ENCODE measurements around the gene BMERB1. TPM values are rescaled to one million over a fixed set of nuclear protein-coding genes. Genes with fewer than 3 reads are reported as not detected.
"Not testable (repeated sequence)": the region's sequence is repeated elsewhere in the genome, so short reads cannot be mapped to it uniquely, and the experiment has no call there.

Gene BMERB1
- total RNA-seq, 1 donor from 2014 or later: 35.9 TPM

DNA sequence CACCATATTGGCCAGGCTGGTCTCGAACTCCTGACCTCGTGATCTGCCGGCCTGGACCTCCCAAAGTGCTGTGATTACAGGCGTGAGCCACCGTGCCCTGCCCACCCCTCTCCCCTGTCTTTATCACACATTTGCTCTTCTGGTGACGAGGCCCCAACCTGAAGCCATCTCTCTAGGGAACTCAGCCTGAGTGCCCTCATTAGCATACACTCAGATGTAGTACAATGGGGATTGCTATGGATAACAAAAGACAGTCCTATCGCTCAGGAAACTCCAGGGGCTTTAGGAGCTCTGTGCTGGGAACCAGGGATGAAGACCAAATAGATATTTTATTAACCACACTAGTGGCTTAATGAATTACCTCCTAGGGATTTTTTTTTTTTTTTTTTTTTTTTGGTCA, 107.9 kb downstream of the BMERB1 start:
- H3K27ac Mint-ChIP-seq (ENCODE audit: unreplicated experiment): no peak overlapping the region
- peaks cover 5% of the 10 kb centered on the region for H3K36me3 Mint-ChIP-seq (ENCODE audit: low read depth)
- no peaks in the 10 kb centered on the region for H3K27me3 Mint-ChIP-seq (ENCODE audit: low read depth)
- H3K4me1 Mint-ChIP-seq (ENCODE audit: low read depth): peaks cover 11% of the 10 kb centered on the region
- TF ChIP-seq CTCF (IDR thresholded peaks at IDR 0.05): no peak
- H3K9me3 Mint-ChIP-seq (ENCODE audit: low read depth): no peaks in the 10 kb centered on the region
- DNase-seq (ENCODE audit: low spot score): no peak
- H3K4me3 Mint-ChIP-seq (ENCODE audit: unreplicated experiment): no peak overlapping the region

DNA sequence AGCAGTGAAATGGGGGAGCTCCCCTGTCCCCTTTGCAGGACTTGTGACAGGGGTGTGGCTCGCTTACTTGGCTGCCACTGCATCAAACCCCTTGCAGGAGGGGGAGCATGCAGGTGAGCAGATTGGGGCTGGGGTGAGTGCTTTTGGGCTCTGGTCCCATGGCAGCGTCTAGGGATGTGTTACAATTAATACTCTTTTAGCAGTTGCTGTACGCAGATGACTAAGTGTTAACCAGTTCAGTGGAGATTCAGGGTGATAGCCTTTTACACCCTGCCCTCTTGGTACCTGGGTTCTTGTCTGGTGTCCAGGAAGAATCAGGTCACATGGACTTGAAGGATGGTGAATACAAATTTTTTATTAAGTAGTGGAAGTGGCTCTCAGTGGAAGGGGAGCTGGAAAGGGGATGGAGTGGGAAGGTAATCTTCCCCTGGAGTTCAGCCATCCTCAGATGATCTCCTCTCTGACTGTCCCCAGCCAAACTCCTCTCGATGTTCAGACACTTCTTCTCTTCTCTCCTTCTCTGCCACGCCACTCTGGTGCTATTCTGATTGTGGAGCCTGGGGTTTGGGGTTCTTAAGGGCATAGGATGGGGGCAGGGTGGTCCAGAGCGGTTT, 108.5 kb downstream of the BMERB1 start:
- TF ChIP-seq CTCF (IDR thresholded peaks at IDR 0.05): no peak
- DNase-seq (ENCODE audit: low spot score): no peak
- H3K27ac Mint-ChIP-seq (ENCODE audit: unreplicated experiment): no peak overlapping the region
- peaks cover 5% of the 10 kb centered on the region for H3K36me3 Mint-ChIP-seq (ENCODE audit: low read depth)
- H3K9me3 Mint-ChIP-seq (ENCODE audit: low read depth): no peaks in the 10 kb centered on the region
- H3K4me3 Mint-ChIP-seq (ENCODE audit: unreplicated experiment): no peak overlapping the region
- H3K4me1 Mint-ChIP-seq (ENCODE audit: low read depth): peaks cover 11% of the 10 kb centered on the region
- no peaks in the 10 kb centered on the region for H3K27me3 Mint-ChIP-seq (ENCODE audit: low read depth)

DNA sequence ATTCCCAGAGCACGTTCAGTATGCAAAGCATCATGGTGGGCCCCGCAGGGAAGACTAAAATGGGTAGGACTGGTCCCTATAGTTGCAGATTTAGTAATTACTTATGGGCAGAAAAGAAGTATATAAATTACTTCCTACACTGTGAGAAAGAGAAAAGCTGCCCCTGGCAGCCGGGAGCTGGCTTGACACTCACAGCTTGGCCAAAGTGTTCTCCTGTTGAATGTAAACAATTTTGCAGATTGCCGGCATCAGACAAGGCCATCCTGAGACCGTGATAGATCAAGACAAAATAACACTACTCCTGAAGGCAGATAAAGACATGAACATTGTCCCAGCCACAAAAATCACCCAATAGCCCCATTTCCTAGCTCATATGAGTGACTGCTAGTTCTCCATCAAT, 110.0 kb downstream of the BMERB1 start:
- no peak overlapping the region for H3K4me3 Mint-ChIP-seq (ENCODE audit: unreplicated experiment)
- peaks cover 6% of the 10 kb centered on the region for H3K36me3 Mint-ChIP-seq (ENCODE audit: low read depth)
- H3K27me3 Mint-ChIP-seq (ENCODE audit: low read depth): no peaks in the 10 kb centered on the region
- no peaks in the 10 kb centered on the region for H3K9me3 Mint-ChIP-seq (ENCODE audit: low read depth)
- peaks cover 11% of the 10 kb centered on the region for H3K4me1 Mint-ChIP-seq (ENCODE audit: low read depth)
- TF ChIP-seq CTCF (IDR thresholded peaks at IDR 0.05): no peak
- DNase-seq (ENCODE audit: low spot score): no peak
- H3K27ac Mint-ChIP-seq (ENCODE audit: unreplicated experiment): peak overlapping the region; percentile 15

- H3K4me1 Mint-ChIP-seq (ENCODE audit: low read depth): peaks cover 11% of the 10 kb centered on the region
- no peaks in the 10 kb centered on the region for H3K27me3 Mint-ChIP-seq (ENCODE audit: low read depth)
- no peak for TF ChIP-seq CTCF (IDR thresholded peaks at IDR 0.05)
- H3K36me3 Mint-ChIP-seq (ENCODE audit: low read depth): peaks cover 6% of the 10 kb centered on the region
- no peak overlapping the region for H3K4me3 Mint-ChIP-seq (ENCODE audit: unreplicated experiment)
- H3K27ac Mint-ChIP-seq (ENCODE audit: unreplicated experiment): no peak overlapping the region
- DNase-seq (ENCODE audit: low spot score): no peak
- H3K9me3 Mint-ChIP-seq (ENCODE audit: low read depth): no peaks in the 10 kb centered on the region
Measured at GRCh38 chr16:15545544-15545943, 111.2 kb downstream of the BMERB1 start.

DNA sequence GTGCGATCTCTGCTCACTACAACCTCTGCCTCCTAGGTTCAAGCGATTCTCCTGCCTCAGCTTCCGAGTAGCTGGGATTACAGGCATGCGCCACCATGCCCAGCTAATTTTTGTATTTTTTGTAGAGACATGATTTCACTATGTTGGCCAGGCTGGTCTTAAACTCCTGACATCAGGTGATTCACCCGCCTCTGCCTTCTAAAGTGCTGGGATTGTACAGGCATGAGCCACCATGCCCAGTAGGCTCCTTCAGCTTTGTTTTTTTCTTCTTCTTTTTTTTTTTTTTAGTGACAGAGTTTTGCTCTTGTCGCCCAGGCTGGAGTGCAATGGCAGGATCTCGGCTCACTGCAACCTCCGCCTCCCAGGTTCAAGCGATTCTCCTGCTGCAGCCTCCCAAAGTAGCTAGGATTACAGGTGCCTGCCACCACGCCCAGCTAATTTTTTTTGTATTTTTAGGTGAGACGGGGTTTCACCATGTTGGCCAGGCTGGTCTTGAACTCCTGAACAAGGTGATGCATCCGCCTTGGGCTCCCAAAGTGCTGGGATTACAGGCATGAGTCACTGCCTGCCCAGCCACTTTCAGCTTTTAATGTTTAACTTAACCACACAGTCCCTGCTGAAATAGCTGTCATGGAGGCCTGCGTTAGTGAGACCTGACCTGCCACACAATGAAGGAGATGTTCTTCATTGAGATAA, 112.8 kb downstream of the BMERB1 start:
- H3K36me3 Mint-ChIP-seq (ENCODE audit: low read depth); H3K4me3 Mint-ChIP-seq (ENCODE audit: unreplicated experiment); H3K9me3 Mint-ChIP-seq (ENCODE audit: low read depth); H3K27me3 Mint-ChIP-seq (ENCODE audit: low read depth); DNase-seq (ENCODE audit: low spot score); H3K27ac Mint-ChIP-seq (ENCODE audit: unreplicated experiment): not testable (repeated sequence)
- peaks cover 11% of the 10 kb centered on the region for H3K4me1 Mint-ChIP-seq (ENCODE audit: low read depth)

DNA sequence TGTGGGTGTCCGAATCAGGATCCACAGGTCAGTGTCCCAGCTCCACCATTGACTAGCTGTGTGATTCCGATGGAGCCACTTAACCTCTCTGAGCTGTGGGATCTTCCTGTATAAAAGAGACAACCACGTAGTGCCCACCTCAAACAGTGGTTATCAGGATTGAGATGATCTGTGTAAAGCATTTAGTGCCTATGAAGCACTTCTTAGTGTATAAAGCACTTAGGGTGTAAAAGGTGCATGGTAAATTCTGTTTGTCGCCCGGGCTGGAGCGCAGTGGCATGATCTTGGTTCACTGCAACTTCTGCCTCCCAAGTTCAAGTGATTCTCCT, 113.3 kb downstream of the BMERB1 start:
- Mint-ChIP-seq H3K4me3 (ENCODE audit: unreplicated experiment) (no peak overlapping the region), H3K27ac (ENCODE audit: unreplicated experiment) (no peak overlapping the region), H3K4me1 (ENCODE audit: low read depth) (peaks cover 11% of the 10 kb centered on the region), H3K36me3 (ENCODE audit: low read depth) (peaks cover 3% of the 10 kb centered on the region), H3K9me3 (ENCODE audit: low read depth) (no peaks in the 10 kb centered on the region), H3K27me3 (ENCODE audit: low read depth) (no peaks in the 10 kb centered on the region)
- TF ChIP-seq CTCF (IDR thresholded peaks at IDR 0.05): no peak
- DNase-seq (ENCODE audit: low spot score): no peak
